ENCODE data around the gene CNTNAP2.

Gene CNTNAP2

GRCh38 chr7:148332191-148333186 is 2215.9 kb downstream of the CNTNAP2 start:
- no peak overlapping the region for H3K4me3 ChIP-seq (ENCODE audit: low read depth, low read length)
- no peak for TF ChIP-seq CTCF (IDR thresholded peaks at IDR 0.05; ENCODE audit: low read depth, low read length)

DNA sequence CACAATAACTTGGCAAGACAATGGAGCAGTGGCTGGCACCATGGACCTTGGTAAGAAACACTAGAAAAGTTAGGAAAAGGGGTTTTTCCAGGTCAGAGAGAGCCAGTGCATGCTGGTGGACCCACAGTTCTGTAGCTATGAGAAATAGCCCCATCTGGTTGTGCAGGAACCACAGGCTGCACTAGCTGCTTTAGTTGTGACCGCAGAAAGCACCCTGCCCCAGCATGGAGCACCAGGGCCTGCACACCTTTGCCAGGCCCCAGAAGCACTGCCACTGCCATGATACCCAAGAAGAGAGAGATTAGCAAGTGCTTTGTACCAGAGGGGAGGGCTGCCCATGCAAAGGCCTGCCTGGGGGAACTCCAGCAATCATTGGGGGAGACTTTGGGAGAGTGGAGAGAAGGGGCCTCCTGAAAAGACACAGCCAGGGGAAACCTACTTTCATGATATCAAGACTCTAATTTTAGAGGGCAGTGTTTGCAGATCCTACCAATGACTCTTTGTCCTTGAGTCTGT is 2217.9 kb downstream of the CNTNAP2 start:
- no peak for TF ChIP-seq CTCF (IDR thresholded peaks at IDR 0.05; ENCODE audit: low read depth, low read length)
- no peak overlapping the region for H3K4me3 ChIP-seq (ENCODE audit: low read depth, low read length)

- no peak overlapping the region for H3K4me3 ChIP-seq (ENCODE audit: low read depth, low read length)
- TF ChIP-seq CTCF (IDR thresholded peaks at IDR 0.05; ENCODE audit: low read depth, low read length), result no peak
Measured at GRCh38 chr7:148334959-148335577, 2218.5 kb downstream of the CNTNAP2 start.

DNA sequence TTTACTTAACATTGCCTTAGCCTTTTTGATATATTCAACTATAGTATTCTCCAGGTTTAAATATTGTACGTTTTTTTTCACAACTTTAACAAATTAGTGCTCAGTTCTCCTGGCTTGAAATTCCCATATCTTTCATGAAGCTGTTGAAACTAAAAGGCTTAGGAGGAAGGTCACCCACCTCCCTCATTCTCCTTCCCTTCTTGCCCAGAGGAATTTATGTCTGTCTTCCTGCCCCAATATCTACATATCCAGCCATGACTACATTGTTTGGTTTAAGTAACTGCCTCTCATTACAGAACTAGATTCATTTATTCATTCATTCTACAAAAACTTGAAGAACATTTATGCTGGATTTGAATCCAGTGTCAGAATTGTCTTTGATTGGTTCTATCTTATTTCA is 2219.2 kb downstream of the CNTNAP2 start:
- no peak overlapping the region for H3K4me3 ChIP-seq (ENCODE audit: low read depth, low read length)
- TF ChIP-seq CTCF (IDR thresholded peaks at IDR 0.05; ENCODE audit: low read depth, low read length), result no peak

DNA sequence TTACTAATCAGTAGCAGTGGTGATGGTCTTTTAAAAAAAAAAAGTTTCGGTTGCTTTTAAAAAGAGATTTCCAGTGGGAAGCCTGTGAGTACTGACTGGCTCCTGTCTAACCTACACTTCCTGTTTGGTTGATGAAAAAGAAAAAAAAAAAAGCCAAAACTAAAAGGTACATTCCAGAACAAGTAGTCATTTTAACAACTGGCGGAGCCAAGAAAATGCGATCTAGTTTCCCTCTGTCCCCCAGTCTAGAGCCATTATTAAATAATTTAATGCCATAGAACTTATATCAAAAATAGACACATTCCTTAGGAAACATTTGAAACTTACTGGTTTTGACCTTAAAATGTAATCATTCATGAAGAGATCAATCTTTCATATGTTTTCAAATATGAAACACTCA is 2219.8 kb downstream of the CNTNAP2 start:
- no peak overlapping the region for H3K4me3 ChIP-seq (ENCODE audit: low read depth, low read length)
- TF ChIP-seq CTCF (IDR thresholded peaks at IDR 0.05; ENCODE audit: low read depth, low read length), result no peak

DNA sequence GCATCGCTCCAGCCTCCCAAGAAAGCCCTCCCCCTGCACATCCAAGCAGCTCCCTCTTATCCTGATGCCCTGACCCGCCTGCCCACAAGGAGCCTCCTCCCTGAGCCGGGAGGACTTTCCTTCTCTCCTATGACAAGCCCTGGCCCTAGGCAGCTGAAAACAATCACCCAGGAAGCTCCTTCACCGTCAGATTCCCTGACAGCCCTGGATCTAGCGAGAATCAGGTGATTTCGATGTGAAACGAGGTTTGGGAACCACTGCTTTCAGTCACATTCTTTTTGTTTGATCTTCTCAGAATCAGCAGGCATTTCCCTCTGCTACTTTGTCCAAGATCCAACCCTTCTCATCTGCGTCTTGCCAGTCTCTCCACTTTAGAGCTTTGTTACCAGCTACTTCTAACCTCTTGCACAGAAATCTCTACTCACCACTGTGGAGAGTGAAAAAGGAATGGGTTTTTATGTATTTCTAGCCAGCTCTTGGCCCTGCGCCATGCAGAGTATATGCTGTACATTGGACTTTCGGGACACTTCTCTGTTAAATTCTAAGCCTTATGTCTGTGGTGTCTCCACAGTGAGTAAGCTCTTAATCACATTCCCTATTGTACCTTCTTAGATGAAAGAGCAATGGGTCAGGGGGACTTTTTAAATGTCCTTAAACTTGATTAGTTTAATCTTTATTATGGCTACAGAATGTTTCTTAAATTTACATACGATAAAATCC is 2220.8 kb downstream of the CNTNAP2 start:
- TF ChIP-seq CTCF (IDR thresholded peaks at IDR 0.05; ENCODE audit: low read depth, low read length), result no peak
- no peak overlapping the region for H3K4me3 ChIP-seq (ENCODE audit: low read depth, low read length)

All from WI38 (cell line).